Lower lobe of right lung (tissue), 2 donors: Measurements from ENCODE around the gene LSMEM2. TPM values are rescaled to one million over a fixed set of nuclear protein-coding genes. Genes with fewer than 3 reads are reported as not detected.

Experiments
- ATAC-seq, 2 donors: fragments of 200-7000 bp; cut with Tn5 transposase; one replicate each; pipeline ENCODE4 v1.9.1; 2020 to 2022; ENCODE audit warnings: mild to moderate bottlenecking in 2 of 2, moderate library complexity in 2 of 2
- DNase-seq: peaks from one replicate; pipeline ENCODE4 v3.0.0-alpha.2; 2020
- H3K27ac ChIP-seq: fragments of 200-600 bp; one replicate; pipeline ENCODE4 v1.8.0; 2022
- H3K27me3 ChIP-seq: fragments of 200-600 bp; one replicate; pipeline ENCODE4 v1.8.0; 2022; ENCODE audit warnings: low read depth
- H3K36me3 ChIP-seq: fragments of 200-600 bp; one replicate; pipeline ENCODE4 v1.8.0; 2022; ENCODE audit warnings: mild to moderate bottlenecking
- H3K4me1 ChIP-seq: fragments of 200-600 bp; one replicate; pipeline ENCODE4 v1.8.0; 2022
- H3K4me3 ChIP-seq: fragments of 200-600 bp; one replicate; pipeline ENCODE4 v1.8.0; 2022; ENCODE audit warnings: mild to moderate bottlenecking
- H3K9me3 ChIP-seq: fragments of 200-600 bp; one replicate; pipeline ENCODE4 v1.8.0; 2022
- intact Hi-C: fragments of 100-400 bp; cut with DNase I; formaldehyde crosslinking; loops from one replicate; pipeline ENCODE4 v1.11.0; 2022
- total RNA-seq: library from RNA; stranded (reverse); fragmentation: NEBNext Ultra II Directional; extraction: Animal tissue kit (Norgen Biotek cat#: 25700); gene quantifications from one replicate; pipeline ENCODE4 v1.2.1, GENCODE V29; 2021
- TF ChIP-seq, protein P1 (sequence below): fragments of 200-600 bp; IDR thresholded peaks from one replicate; pipeline ENCODE4 v1.8.0; 2022; ENCODE audit warnings: antibody characterized with exemption, mild to moderate bottlenecking
- donor health status: DM: no; HTN: yes; CAD: no; lungs with severe emphysema.

LSMEM2 gene
- total RNA-seq, 1 donor from 2014 or later, result not detected

- intact Hi-C loops, result no loop called here
- TF ChIP-seq, protein P1, sequence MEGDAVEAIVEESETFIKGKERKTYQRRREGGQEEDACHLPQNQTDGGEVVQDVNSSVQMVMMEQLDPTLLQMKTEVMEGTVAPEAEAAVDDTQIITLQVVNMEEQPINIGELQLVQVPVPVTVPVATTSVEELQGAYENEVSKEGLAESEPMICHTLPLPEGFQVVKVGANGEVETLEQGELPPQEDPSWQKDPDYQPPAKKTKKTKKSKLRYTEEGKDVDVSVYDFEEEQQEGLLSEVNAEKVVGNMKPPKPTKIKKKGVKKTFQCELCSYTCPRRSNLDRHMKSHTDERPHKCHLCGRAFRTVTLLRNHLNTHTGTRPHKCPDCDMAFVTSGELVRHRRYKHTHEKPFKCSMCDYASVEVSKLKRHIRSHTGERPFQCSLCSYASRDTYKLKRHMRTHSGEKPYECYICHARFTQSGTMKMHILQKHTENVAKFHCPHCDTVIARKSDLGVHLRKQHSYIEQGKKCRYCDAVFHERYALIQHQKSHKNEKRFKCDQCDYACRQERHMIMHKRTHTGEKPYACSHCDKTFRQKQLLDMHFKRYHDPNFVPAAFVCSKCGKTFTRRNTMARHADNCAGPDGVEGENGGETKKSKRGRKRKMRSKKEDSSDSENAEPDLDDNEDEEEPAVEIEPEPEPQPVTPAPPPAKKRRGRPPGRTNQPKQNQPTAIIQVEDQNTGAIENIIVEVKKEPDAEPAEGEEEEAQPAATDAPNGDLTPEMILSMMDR, result no peak
- DNase-seq, result no peak
Observed at GRCh38 chr3:50232303-50232702, 46.6 kb upstream of the LSMEM2 start.

GRCh38 chr3:50233176-50233575 is 45.7 kb upstream of the LSMEM2 start:
- ATAC-seq (no peak), DNase-seq (no peak)
- TF ChIP-seq, protein P1, result no peak
- Histone ChIP-seq H3K4me3 (no peak overlapping the region), H3K27me3 (no peaks in the 10 kb centered on the region), H3K4me1 (peaks cover 25% of the 10 kb centered on the region), H3K9me3 (no peaks in the 10 kb centered on the region), H3K27ac (no peak overlapping the region), H3K36me3 (no peaks in the 10 kb centered on the region)
- intact Hi-C loops, result no loop called here

More at GRCh38 chr3:50232303-50232702, 46.6 kb upstream of the LSMEM2 start:
- ATAC-seq, result no peak
- Histone ChIP-seq H3K36me3 (no peaks in the 10 kb centered on the region), H3K27me3 (no peaks in the 10 kb centered on the region), H3K27ac (no peak overlapping the region), H3K4me1 (peaks cover 29% of the 10 kb centered on the region), H3K4me3 (no peak overlapping the region), H3K9me3 (no peaks in the 10 kb centered on the region)

GRCh38 chr3:50235716-50236483 is 43.0 kb upstream of the LSMEM2 start, which contains the start of gene GNAI2:
TSS of gene GNAI2 (plus strand) at chr3:50236204. CDS start at chr3:50236336, 132 bp downstream.
- TF ChIP-seq, protein P1, result no peak
- peak within 1 kb of the TSS; percentile 96 for H3K27ac ChIP-seq
- ATAC-seq (peak; percentile 95 to 96), DNase-seq (peak; percentile 99)
- H3K36me3 ChIP-seq, result peaks cover 22% of the 10 kb centered on the region
- H3K4me3 ChIP-seq, result peak within 1 kb of the TSS; percentile 92
- no peaks in the 10 kb centered on the region for H3K27me3 ChIP-seq
- H3K4me1 ChIP-seq, result peaks cover 47% of the 10 kb centered on the region
- no peaks in the 10 kb centered on the region for H3K9me3 ChIP-seq
- intact Hi-C loops, result no loop called here

- Histone ChIP-seq H3K4me1 (peaks cover 54% of the 10 kb centered on the region), H3K27ac (peak overlapping the region; percentile 96), H3K36me3 (peaks cover 29% of the 10 kb centered on the region), H3K9me3 (no peaks in the 10 kb centered on the region), H3K4me3 (peak overlapping the region; percentile 92), H3K27me3 (no peaks in the 10 kb centered on the region)
- intact Hi-C loops, result no loop called here
- no peak for ATAC-seq
- no peak for DNase-seq
- TF ChIP-seq, protein P1, result no peak
Observed at GRCh38 chr3:50236484-50237132, 42.3 kb upstream of the LSMEM2 start.

- DNase-seq (peak; percentile 60), ATAC-seq (no peak)
- TF ChIP-seq, protein P1, result no peak
- peaks cover 60% of the 10 kb centered on the region for H3K4me1 ChIP-seq
- H3K27me3 ChIP-seq, result no peaks in the 10 kb centered on the region
- H3K4me3 ChIP-seq, result peak overlapping the region; percentile 92
- peaks cover 32% of the 10 kb centered on the region for H3K36me3 ChIP-seq
- H3K27ac ChIP-seq, result peak overlapping the region; percentile 96
- intact Hi-C loops, result no loop called here
- H3K9me3 ChIP-seq, result no peaks in the 10 kb centered on the region
Observed at GRCh38 chr3:50237133-50237651, 41.7 kb upstream of the LSMEM2 start.
